ENCODE data around the gene OR9A2. TPM values are rescaled to one million over a fixed set of nuclear protein-coding genes. Genes with fewer than 3 reads are reported as not detected.
"Not testable (repeated sequence)": the region's sequence is repeated elsewhere in the genome, so short reads cannot be mapped to it uniquely, and the experiment has no call there.

The OR9A2 gene
- total RNA-seq, 1 experiment from 2014 or later, result not detected

GRCh38 chr7:142992427-142992826 is 34.5 kb downstream of the OR9A2 start:
- TF ChIP-seq EZH2 (IDR thresholded peaks at IDR 0.05; ENCODE audit: low read depth), result no peak
- no peak for TF ChIP-seq CTCF (conservative IDR thresholded peaks at IDR 0.05)
- H3K4me3 ChIP-seq, result no peak overlapping the region
- no peak overlapping the region for H3K27ac ChIP-seq
- H3K79me2 ChIP-seq (ENCODE audit: low read depth), result no peaks in the 10 kb centered on the region
- ChIA-PET POLR2A (ENCODE audit: unreplicated experiment) (no interaction called here), CTCF (no interaction called here)
- H3K36me3 ChIP-seq (ENCODE audit: low read depth), result no peaks in the 10 kb centered on the region
- no peaks in the 10 kb centered on the region for H3K27me3 ChIP-seq (ENCODE audit: insufficient read depth, low read depth)
- peaks cover 4% of the 10 kb centered on the region; the same call in 1 of the 2 replicates for H3K9me2 ChIP-seq (ENCODE audit: insufficient read depth)
- intact Hi-C loops (cut with micrococcal nuclease; ENCODE audit: unreplicated experiment), result no loop called here
- no peak for DNase-seq
- H3K4me2 ChIP-seq, result peak overlapping the region; percentile 13; the same call in 1 of the 2 replicates
- no peaks in the 10 kb centered on the region for H3K9me3 ChIP-seq (ENCODE audit: insufficient read depth, low read depth)
- no peaks in the 10 kb centered on the region for H4K20me1 ChIP-seq (ENCODE audit: insufficient read depth)
- no peak overlapping the region for H2AFZ ChIP-seq
- no peaks in the 10 kb centered on the region for H3K4me1 ChIP-seq (replicated peaks; ENCODE audit: insufficient read depth)
- no TSS peak for BruUV-seq (replicated peaks)
- no peaks in the 10 kb centered on the region for H3F3A ChIP-seq (ENCODE audit: insufficient read depth, low read depth)

GRCh38 chr7:142984297-142984696 is 42.6 kb downstream of the OR9A2 start:
- no peaks in the 10 kb centered on the region for H3K27me3 ChIP-seq (ENCODE audit: insufficient read depth, low read depth)
- H3K27ac ChIP-seq, result no peak overlapping the region
- no peaks in the 10 kb centered on the region for H4K20me1 ChIP-seq (ENCODE audit: insufficient read depth)
- CTCF ChIA-PET, result no interaction called here
- no peak overlapping the region for H3K4me3 ChIP-seq
- POLR2A ChIA-PET (ENCODE audit: unreplicated experiment), result no interaction called here
- no peaks in the 10 kb centered on the region for H3K79me2 ChIP-seq (ENCODE audit: low read depth)
- H3F3A ChIP-seq (ENCODE audit: insufficient read depth, low read depth), result no peaks in the 10 kb centered on the region
- H3K4me2 ChIP-seq, result no peak overlapping the region
- H3K4me1 ChIP-seq (replicated peaks; ENCODE audit: insufficient read depth), result no peaks in the 10 kb centered on the region
- H3K9me2 ChIP-seq (ENCODE audit: insufficient read depth), result peaks cover 3% of the 10 kb centered on the region; the same call in 1 of the 2 replicates
- TF ChIP-seq EZH2 (IDR thresholded peaks at IDR 0.05; ENCODE audit: low read depth) (no peak), CTCF (conservative IDR thresholded peaks at IDR 0.05) (no peak)
- H2AFZ ChIP-seq, result no peak overlapping the region
- H3K36me3 ChIP-seq (ENCODE audit: low read depth), result no peaks in the 10 kb centered on the region
- intact Hi-C loops (cut with micrococcal nuclease; ENCODE audit: unreplicated experiment), result no loop called here
- no TSS peak for BruUV-seq (replicated peaks)
- H3K9me3 ChIP-seq (ENCODE audit: insufficient read depth, low read depth), result no peaks in the 10 kb centered on the region
- DNase-seq, result no peak

GRCh38 chr7:142983825-142984224 is 43.1 kb downstream of the OR9A2 start:
- Histone ChIP-seq H3K9me2 (ENCODE audit: insufficient read depth) (no peaks in the 10 kb centered on the region), H3K27ac (no peak overlapping the region), H3K4me1 (replicated peaks; ENCODE audit: insufficient read depth) (no peaks in the 10 kb centered on the region), H4K20me1 (ENCODE audit: insufficient read depth) (no peaks in the 10 kb centered on the region), H2AFZ (no peak overlapping the region), H3K4me3 (no peak overlapping the region), H3K4me2 (no peak overlapping the region), H3K27me3 (ENCODE audit: insufficient read depth, low read depth) (no peaks in the 10 kb centered on the region), H3K36me3 (ENCODE audit: low read depth) (no peaks in the 10 kb centered on the region), H3K9me3 (ENCODE audit: insufficient read depth, low read depth) (no peaks in the 10 kb centered on the region), H3K79me2 (ENCODE audit: low read depth) (no peaks in the 10 kb centered on the region), H3F3A (ENCODE audit: insufficient read depth, low read depth) (no peaks in the 10 kb centered on the region)
- TF ChIP-seq EZH2 (IDR thresholded peaks at IDR 0.05; ENCODE audit: low read depth) (no peak), CTCF (conservative IDR thresholded peaks at IDR 0.05) (no peak)
- BruUV-seq (replicated peaks), result no TSS peak
- no peak for DNase-seq
- ChIA-PET POLR2A (ENCODE audit: unreplicated experiment) (no interaction called here), CTCF (no interaction called here)
- intact Hi-C loops (cut with micrococcal nuclease; ENCODE audit: unreplicated experiment), result no loop called here

DNA sequence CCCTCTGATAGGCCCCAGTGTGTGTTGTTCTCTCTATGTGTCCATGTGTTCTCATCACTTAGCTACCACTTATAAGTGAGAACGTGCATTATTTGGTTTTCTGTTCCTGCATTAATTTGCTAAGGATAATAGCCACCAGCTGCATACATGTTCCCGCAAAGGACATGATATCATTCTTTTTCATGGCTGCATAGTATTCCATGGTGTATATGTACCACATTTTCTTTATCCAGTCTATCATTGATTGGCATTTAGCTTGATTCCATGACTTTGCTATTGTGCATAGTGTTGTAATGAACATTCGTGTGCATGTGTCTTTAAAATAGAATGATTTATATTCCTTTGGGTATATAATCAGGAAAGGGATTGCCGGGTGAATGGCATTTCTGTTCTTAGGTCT is 48.5 kb downstream of the OR9A2 start:
- H4K20me1 ChIP-seq (ENCODE audit: insufficient read depth); BruUV-seq (replicated peaks); DNase-seq; H3K9me3 ChIP-seq (ENCODE audit: insufficient read depth, low read depth); CTCF ChIA-PET; H3F3A ChIP-seq (ENCODE audit: insufficient read depth, low read depth); H3K27me3 ChIP-seq (ENCODE audit: insufficient read depth, low read depth); H2AFZ ChIP-seq; H3K4me3 ChIP-seq; H3K4me2 ChIP-seq; H3K27ac ChIP-seq; H3K9me2 ChIP-seq (ENCODE audit: insufficient read depth); H3K4me1 ChIP-seq (replicated peaks; ENCODE audit: insufficient read depth); intact Hi-C loops (cut with micrococcal nuclease; ENCODE audit: unreplicated experiment); POLR2A ChIA-PET (ENCODE audit: unreplicated experiment); H3K36me3 ChIP-seq (ENCODE audit: low read depth); H3K79me2 ChIP-seq (ENCODE audit: low read depth): not testable (repeated sequence)
